Body of pancreas (tissue), 4 donors: ENCODE results near the gene OR10H4. TPM values are rescaled to one million over a fixed set of nuclear protein-coding genes. Genes with fewer than 3 reads are reported as not detected.

Source experiments
- ATAC-seq: fragments of 150-250 bp; one replicate; pipeline ENCODE4 v1.9.1; 2016
- DNase-seq, 4 donors: peaks; one replicate each; pipeline ENCODE4 v3.0.0-alpha.2; 2019
- H3K27ac ChIP-seq, 4 donors: fragments of 200-600 bp; sonication (generic); 1 replicate in 3 of 4; 2 replicates in 1 of 4; pipeline versions ENCODE4 v1.5.1 to v1.6.1; 2016 to 2019; ENCODE audit warnings: mild to moderate bottlenecking in 1 of 4, mixed read lengths in 1 of 4, moderate library complexity in 1 of 4
- H3K27me3 ChIP-seq, 2 donors: fragments of 200-600 bp; sonication (generic); one replicate each; pipeline ENCODE4 v1.6.0; 2016; ENCODE audit warnings: mild to moderate bottlenecking in 1 of 2
- H3K36me3 ChIP-seq, 2 donors: fragments of 200-600 bp; sonication (generic); replicated peaks in 1 of 2; 2 replicates each; pipeline ENCODE4 v1.5.1; 2016; ENCODE audit warnings: low read depth in 2 of 2; ENCODE audit not compliant: insufficient read depth in 1 of 2
- H3K4me1 ChIP-seq: fragments of 200-600 bp; sonication (generic); one replicate; pipeline ENCODE4 v1.6.0; 2016
- H3K4me3 ChIP-seq, 2 donors: fragments of 200-600 bp; sonication (generic); 1 replicate in 1 of 2; 2 replicates in 1 of 2; pipeline ENCODE4 v1.5.1; 2016 to 2019
- H3K9me3 ChIP-seq, 3 donors: fragments of 200-600 bp; sonication (generic); 1 replicate in 2 of 3; 2 replicates in 1 of 3; pipeline ENCODE4 v1.5.1; 2016
- POLR2A ChIP-seq, 3 donors: fragments of 450-650 bp; IDR thresholded peaks; one replicate each; pipeline ENCODE4 v1.6.1; 2016; ENCODE audit warnings: antibody characterized with exemption in 3 of 3, mild to moderate bottlenecking in 2 of 3
- WGBS, 2 donors: methylation state at CpG; one replicate each; pipeline ENCODE4 v1.1.5; 2017; 5-methylcytosine and 5-hydroxymethylcytosine counted together
- intact Hi-C: fragments of 100-400 bp; cut with DNase I; formaldehyde crosslinking; loops from one replicate; pipeline ENCODE4 v1.15.1; 2023
- total RNA-seq, 2 donors: library from RNA; depleted of rRNA; stranded (reverse); fragments of >200 nt; gene quantifications; one replicate each; pipeline ENCODE4 v1.1.0, GENCODE V29; 2016
- TF ChIP-seq, protein P1 (sequence below), 7 experiments: fragments of 450-650 bp in 4 of 7; fragments of 200-600 bp in 3 of 7; sonication (generic) in 3 of 7; IDR thresholded peaks; one replicate each; pipeline ENCODE4 v1.5.1; 2016 to 2019; ENCODE audit warnings: antibody characterized with exemption in 7 of 7

The OR10H4 gene
- total RNA-seq, 2 donors from 2014 or later: not detected

DNA sequence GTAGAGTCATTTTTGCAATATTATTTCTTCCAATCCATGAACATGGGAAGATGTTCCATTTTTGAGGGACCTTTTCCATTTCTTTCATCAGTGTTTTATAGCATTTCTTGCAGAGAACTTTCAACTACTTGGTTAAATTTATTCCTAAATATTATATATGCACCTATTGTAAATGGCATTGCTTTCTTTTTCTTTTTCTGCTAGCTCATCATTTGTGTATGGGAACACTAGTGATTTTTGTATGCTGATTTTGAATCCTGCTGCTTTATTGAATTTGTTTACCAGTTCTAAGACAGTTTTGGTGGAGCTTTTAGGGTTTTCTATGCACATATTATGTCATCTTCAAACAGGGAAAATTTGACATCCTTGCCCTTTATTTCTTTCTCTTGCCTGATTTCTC is 43.8 kb upstream of the OR10H4 start:
- no peak for ATAC-seq
- no peak overlapping the region for H3K4me3 ChIP-seq
- H3K4me1 ChIP-seq: no peaks in the 10 kb centered on the region
- H3K27me3 ChIP-seq: no peaks in the 10 kb centered on the region
- no peaks in the 10 kb centered on the region for H3K9me3 ChIP-seq
- no peak for DNase-seq
- no peak overlapping the region for H3K27ac ChIP-seq
- TF ChIP-seq POLR2A (IDR thresholded peaks at IDR 0.05): no peak
- TF ChIP-seq, protein P1, sequence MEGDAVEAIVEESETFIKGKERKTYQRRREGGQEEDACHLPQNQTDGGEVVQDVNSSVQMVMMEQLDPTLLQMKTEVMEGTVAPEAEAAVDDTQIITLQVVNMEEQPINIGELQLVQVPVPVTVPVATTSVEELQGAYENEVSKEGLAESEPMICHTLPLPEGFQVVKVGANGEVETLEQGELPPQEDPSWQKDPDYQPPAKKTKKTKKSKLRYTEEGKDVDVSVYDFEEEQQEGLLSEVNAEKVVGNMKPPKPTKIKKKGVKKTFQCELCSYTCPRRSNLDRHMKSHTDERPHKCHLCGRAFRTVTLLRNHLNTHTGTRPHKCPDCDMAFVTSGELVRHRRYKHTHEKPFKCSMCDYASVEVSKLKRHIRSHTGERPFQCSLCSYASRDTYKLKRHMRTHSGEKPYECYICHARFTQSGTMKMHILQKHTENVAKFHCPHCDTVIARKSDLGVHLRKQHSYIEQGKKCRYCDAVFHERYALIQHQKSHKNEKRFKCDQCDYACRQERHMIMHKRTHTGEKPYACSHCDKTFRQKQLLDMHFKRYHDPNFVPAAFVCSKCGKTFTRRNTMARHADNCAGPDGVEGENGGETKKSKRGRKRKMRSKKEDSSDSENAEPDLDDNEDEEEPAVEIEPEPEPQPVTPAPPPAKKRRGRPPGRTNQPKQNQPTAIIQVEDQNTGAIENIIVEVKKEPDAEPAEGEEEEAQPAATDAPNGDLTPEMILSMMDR (IDR thresholded peaks at IDR 0.05): no peak
- intact Hi-C loops: no loop called here
- H3K36me3 ChIP-seq: no peaks in the 10 kb centered on the region

DNA sequence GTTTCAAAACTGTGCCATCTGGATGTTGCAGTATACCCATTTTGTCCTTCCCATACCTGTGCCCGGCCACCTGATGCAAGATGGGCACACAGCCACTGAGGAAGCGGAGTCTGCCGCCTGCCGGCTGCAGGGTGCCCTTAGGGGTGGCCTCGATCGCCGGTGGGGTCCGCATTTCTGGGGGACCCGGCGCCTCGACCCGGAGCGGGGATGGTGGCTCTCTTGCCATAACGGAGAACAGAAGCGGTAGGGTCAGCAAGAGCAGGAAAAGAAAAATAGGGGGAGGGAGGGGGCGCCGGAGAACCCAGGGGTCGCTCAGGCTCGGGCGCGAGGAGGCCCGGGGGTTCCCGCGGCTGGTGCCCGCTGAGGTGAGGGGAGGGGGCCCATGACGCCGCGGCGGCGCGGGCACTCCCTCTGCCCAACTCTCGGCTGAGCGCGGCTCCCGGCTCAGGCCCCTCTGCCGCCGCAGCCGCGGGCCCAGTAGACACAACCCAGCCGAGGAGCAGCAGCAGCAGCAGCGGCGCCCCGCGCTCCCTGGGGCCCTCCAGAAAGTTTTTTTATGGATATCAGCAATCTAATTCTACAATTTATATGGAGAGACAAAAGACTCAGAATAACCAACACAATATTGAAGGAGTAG is 37.1 kb upstream of the OR10H4 start:
- H3K36me3 ChIP-seq: no peaks in the 10 kb centered on the region
- peak in 1 of 3 donors; percentile 10 for TF ChIP-seq POLR2A (IDR thresholded peaks at IDR 0.05)
- TF ChIP-seq, protein P1 (IDR thresholded peaks at IDR 0.05): peak in 2 of 7 experiments; percentile 24 to 37
- H3K4me3 ChIP-seq: no peak overlapping the region
- 5 to 23% methylated on average over 18 to 30 of the region's 44 CpGs for WGBS, 2 donors
- ATAC-seq (no peak), DNase-seq (peak in 3 of 4 donors; percentile 16 to 51 (median 32))
- no peaks in the 10 kb centered on the region for H3K27me3 ChIP-seq
- no peak overlapping the region for H3K27ac ChIP-seq
- no peaks in the 10 kb centered on the region for H3K9me3 ChIP-seq
- peaks cover 7% of the 10 kb centered on the region for H3K4me1 ChIP-seq
- intact Hi-C loops: no loop called here

DNA sequence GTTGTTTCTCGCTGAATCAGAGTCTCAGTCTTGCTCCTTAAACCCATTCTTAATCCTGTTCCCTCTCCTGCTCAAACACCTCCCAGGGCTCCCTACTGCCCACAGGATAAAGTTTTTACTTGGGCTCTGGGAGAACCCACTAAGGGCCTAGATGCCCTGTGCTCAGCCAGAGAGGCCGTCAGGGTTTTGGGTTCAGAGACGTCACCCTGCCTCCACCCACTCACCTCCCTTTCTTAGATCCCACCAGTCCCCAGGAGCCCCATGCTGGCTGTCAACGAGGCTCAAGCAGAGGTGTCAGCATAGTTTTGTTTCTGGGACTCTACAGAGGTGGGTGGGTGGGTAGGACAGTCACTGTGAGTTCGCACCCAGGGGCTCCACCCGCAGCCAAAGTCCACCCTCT is 35.4 kb upstream of the OR10H4 start:
- no peak overlapping the region for H3K27ac ChIP-seq
- WGBS, 2 donors: 46 to 83% methylated on average over 2 to 6 of the region's 6 CpGs
- H3K36me3 ChIP-seq: no peaks in the 10 kb centered on the region
- no peak overlapping the region for H3K4me3 ChIP-seq
- intact Hi-C loops: no loop called here
- no peak for DNase-seq
- H3K4me1 ChIP-seq: peaks cover 7% of the 10 kb centered on the region
- no peak for TF ChIP-seq POLR2A (IDR thresholded peaks at IDR 0.05)
- TF ChIP-seq, protein P1 (IDR thresholded peaks at IDR 0.05): no peak
- no peaks in the 10 kb centered on the region for H3K9me3 ChIP-seq
- H3K27me3 ChIP-seq: no peaks in the 10 kb centered on the region
- no peak for ATAC-seq

DNA sequence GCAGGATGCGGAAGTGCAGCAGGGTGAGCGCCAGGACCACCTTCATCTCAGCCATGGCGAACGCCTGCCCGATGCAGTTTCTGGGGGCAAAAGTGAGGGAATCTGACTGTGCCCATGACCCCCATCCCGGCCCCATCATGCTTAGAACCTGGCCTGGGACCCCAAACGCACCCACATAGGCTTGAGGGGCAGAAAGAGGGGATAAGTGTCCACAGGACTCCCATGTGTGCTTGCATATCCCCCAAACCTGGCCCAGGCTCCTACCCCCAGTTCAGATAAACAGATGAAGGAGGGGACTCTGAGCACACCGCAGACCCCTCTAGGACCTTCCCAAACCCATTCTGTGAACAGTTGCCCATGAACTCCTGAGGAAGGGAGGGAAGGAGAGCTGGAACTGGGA is 35.0 kb upstream of the OR10H4 start:
- no peak for DNase-seq
- no peaks in the 10 kb centered on the region for H3K36me3 ChIP-seq
- no peak overlapping the region for H3K4me3 ChIP-seq
- H3K27me3 ChIP-seq: no peaks in the 10 kb centered on the region
- no peaks in the 10 kb centered on the region for H3K9me3 ChIP-seq
- no peak for TF ChIP-seq POLR2A (IDR thresholded peaks at IDR 0.05)
- TF ChIP-seq, protein P1 (IDR thresholded peaks at IDR 0.05): no peak
- ATAC-seq: no peak
- 86 to 89% methylated on average over 6 to 7 of the region's 8 CpGs for WGBS, 2 donors
- peaks cover 7% of the 10 kb centered on the region for H3K4me1 ChIP-seq
- intact Hi-C loops: no loop called here
- H3K27ac ChIP-seq: no peak overlapping the region

DNA sequence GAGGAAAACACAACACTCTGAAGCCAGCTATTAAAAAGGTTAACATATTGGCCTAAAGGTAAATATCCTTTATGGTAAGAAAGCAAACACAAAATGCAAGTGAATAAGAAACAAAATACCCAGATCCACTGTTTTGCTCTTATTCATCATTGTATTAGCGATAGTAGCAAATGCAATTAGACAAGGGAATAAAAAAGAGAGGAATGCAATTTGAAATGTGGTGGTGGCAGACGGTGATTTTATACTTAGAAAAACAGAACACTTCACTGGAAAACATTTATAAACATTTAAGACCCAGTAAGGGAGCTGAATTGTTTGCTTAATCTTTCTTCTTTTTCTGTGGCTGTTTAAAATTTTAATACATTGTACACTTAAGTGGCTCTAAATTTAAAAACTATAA is 33.7 kb upstream of the OR10H4 start:
- TF ChIP-seq POLR2A (IDR thresholded peaks at IDR 0.05): no peak
- TF ChIP-seq, protein P1 (IDR thresholded peaks at IDR 0.05): no peak
- Histone ChIP-seq H3K9me3 (no peaks in the 10 kb centered on the region), H3K4me3 (no peak overlapping the region), H3K27ac (no peak overlapping the region), H3K36me3 (no peaks in the 10 kb centered on the region), H3K4me1 (peaks cover 7% of the 10 kb centered on the region), H3K27me3 (no peaks in the 10 kb centered on the region)
- DNase-seq: no peak
- intact Hi-C loops: no loop called here
- ATAC-seq: no peak
- 90 to 96% methylated on average over 2 of the region's 2 CpGs for WGBS, 2 donors
